Nephron (organoid): ENCODE data around the gene GABPA.

ENCODE experiments used
- H3K27ac Mint-ChIP-seq, 3 experiments: 2 replicates each; pipeline ENCODE4 v1.8.0; 2020; ENCODE audit warnings: mixed read lengths in 3 of 3, mild to moderate bottlenecking in 2 of 3, moderate library complexity in 1 of 3
- H3K27me3 Mint-ChIP-seq: 2 replicates; pipeline ENCODE4 v1.8.0; 2021; ENCODE audit warnings: low read depth, mild to moderate bottlenecking, moderate library complexity, mixed read lengths
- H3K36me3 Mint-ChIP-seq: 2 replicates; pipeline ENCODE4 v1.8.0; 2020; ENCODE audit warnings: low read depth, mixed read lengths
- H3K4me1 Mint-ChIP-seq: 2 replicates; pipeline ENCODE4 v1.8.0; 2020; ENCODE audit warnings: mixed read lengths
- H3K4me3 Mint-ChIP-seq, 3 experiments: 2 replicates each; pipeline ENCODE4 v1.8.0; 2020; ENCODE audit warnings: mild to moderate bottlenecking in 3 of 3, mixed read lengths in 3 of 3, moderate library complexity in 2 of 3
- H3K9me3 Mint-ChIP-seq: 2 replicates; pipeline ENCODE4 v1.8.0; 2020; ENCODE audit warnings: mixed read lengths
- TF ChIP-seq, protein P1 (sequence below), 3 experiments: fragments of 200-600 bp; sonication (generic); IDR thresholded peaks; one replicate each; pipeline ENCODE4 v1.5.0; 2021; ENCODE audit warnings: antibody characterized with exemption in 3 of 3; ENCODE audit not compliant: unreplicated experiment in 3 of 3

GABPA gene

DNA sequence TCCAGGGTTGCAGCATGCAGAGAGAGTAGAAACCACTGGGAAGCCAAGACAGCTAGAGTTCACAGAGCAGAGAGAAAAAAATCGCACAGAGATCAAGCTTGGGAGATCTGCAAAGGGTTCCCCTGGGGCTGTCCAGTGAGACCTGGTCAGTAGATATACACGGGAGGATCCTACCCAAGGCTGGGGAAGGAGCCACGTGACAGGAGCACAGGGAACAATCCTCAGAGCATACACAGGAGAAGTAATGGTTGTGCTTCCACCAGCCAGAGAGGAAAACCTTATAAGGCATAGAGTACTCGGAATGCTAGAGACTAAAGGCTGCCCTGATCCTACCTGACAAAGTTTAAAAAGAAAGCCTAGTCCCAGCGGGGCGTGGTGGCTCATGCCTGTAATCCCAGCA is 53.9 kb downstream of the GABPA start:
- H3K9me3 Mint-ChIP-seq = no peaks in the 10 kb centered on the region
- H3K36me3 Mint-ChIP-seq = no peaks in the 10 kb centered on the region
- no peaks in the 10 kb centered on the region for H3K27me3 Mint-ChIP-seq
- peak overlapping the region in 1 of 3 experiments; percentile 10 for H3K27ac Mint-ChIP-seq
- peaks cover 16% of the 10 kb centered on the region for H3K4me1 Mint-ChIP-seq
- TF ChIP-seq, protein P1, sequence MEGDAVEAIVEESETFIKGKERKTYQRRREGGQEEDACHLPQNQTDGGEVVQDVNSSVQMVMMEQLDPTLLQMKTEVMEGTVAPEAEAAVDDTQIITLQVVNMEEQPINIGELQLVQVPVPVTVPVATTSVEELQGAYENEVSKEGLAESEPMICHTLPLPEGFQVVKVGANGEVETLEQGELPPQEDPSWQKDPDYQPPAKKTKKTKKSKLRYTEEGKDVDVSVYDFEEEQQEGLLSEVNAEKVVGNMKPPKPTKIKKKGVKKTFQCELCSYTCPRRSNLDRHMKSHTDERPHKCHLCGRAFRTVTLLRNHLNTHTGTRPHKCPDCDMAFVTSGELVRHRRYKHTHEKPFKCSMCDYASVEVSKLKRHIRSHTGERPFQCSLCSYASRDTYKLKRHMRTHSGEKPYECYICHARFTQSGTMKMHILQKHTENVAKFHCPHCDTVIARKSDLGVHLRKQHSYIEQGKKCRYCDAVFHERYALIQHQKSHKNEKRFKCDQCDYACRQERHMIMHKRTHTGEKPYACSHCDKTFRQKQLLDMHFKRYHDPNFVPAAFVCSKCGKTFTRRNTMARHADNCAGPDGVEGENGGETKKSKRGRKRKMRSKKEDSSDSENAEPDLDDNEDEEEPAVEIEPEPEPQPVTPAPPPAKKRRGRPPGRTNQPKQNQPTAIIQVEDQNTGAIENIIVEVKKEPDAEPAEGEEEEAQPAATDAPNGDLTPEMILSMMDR (IDR thresholded peaks at IDR 0.05; ENCODE audit: unreplicated experiment in 3 of 3) = no peak
- no peak overlapping the region for H3K4me3 Mint-ChIP-seq

DNA sequence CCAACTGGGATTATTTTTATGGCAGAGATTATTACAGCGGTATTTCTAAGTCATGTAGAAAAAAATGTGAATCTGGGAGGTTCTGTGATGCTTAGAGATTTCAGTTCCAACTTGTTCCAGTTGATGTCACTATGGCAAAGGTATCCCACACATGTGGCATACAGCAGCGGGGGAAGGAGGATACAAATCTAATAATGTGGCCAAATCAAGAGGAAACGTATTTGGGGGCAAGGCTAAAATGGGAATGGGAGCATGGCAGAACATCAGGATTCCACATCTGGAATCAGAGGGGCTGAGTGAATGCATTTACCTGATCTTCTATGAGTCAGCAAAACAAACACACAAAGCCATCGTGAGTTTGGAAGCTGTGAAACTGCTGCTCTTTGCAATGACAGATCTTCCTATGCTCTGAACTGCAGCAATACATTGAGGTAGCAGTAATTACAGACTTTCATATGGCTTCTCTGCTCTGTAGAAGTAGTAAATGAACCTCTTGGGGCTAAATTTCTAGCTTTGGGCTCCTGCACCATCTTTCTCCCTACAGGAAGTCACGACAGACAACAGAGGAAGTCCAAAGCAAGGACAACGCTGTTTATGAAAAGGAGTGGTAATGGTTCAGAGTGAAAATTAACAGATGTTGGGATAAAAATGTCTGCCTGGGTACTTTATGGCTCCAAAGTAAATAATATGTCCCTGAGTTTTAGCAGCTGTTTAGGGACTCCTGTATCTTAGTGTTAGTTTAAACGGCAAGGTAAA is 55.5 kb downstream of the GABPA start:
- Mint-ChIP-seq H3K27ac (peak overlapping the region; percentile 85 to 89 (median 88)), H3K27me3 (no peaks in the 10 kb centered on the region), H3K4me1 (peaks cover 16% of the 10 kb centered on the region), H3K4me3 (peak overlapping the region; percentile 20 to 68 (median 68)), H3K36me3 (no peaks in the 10 kb centered on the region), H3K9me3 (no peaks in the 10 kb centered on the region)
- TF ChIP-seq, protein P1 (IDR thresholded peaks at IDR 0.05; ENCODE audit: unreplicated experiment in 3 of 3) = peak; percentile 50 to 62 (median 60)

DNA sequence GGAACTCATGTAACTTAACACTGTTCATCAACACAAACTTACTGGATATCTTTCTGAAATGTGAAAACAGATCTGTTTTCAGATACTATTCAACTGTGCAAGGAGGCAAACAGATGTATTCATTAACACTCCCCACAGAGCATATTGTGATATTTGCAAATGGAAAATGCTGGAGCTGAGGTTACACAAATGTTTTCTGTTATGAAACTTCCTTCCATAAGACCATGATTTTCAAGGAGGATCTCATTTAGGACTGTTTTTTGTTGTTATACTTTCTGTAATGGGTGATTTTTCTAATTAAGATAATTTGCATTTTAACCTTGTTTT is 56.1 kb downstream of the GABPA start:
- no peaks in the 10 kb centered on the region for H3K9me3 Mint-ChIP-seq
- H3K4me1 Mint-ChIP-seq = peaks cover 16% of the 10 kb centered on the region
- no peaks in the 10 kb centered on the region for H3K36me3 Mint-ChIP-seq
- H3K27ac Mint-ChIP-seq = peak overlapping the region; percentile 85 to 89 (median 88)
- H3K4me3 Mint-ChIP-seq = peak overlapping the region in 2 of 3 experiments; percentile 68
- no peaks in the 10 kb centered on the region for H3K27me3 Mint-ChIP-seq
- TF ChIP-seq, protein P1 (IDR thresholded peaks at IDR 0.05; ENCODE audit: unreplicated experiment in 3 of 3) = no peak

DNA sequence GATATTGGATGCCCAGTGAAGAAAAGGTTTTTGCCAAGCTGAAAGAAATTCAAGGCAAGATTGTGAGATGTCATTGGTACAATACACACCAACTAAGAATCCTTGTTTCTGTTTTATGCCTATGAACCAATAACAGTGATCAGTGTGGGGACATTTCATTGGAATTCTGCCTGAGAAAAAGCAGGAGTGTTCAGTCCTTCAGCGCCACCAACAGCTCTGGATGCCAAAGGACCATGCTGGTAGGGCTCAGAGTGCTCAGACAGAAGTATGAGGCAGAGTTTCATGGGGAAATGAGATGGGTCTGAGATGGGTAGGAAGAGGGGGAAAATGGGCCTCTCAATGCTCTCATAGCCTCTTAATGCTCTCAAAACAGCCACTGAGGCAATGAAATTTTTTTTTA is 56.5 kb downstream of the GABPA start:
- Mint-ChIP-seq H3K27me3 (no peaks in the 10 kb centered on the region), H3K36me3 (no peaks in the 10 kb centered on the region), H3K9me3 (no peaks in the 10 kb centered on the region), H3K4me3 (no peak overlapping the region), H3K27ac (peak overlapping the region; percentile 85 to 89 (median 88)), H3K4me1 (peaks cover 16% of the 10 kb centered on the region)
- TF ChIP-seq, protein P1 (IDR thresholded peaks at IDR 0.05; ENCODE audit: unreplicated experiment in 3 of 3) = no peak

DNA sequence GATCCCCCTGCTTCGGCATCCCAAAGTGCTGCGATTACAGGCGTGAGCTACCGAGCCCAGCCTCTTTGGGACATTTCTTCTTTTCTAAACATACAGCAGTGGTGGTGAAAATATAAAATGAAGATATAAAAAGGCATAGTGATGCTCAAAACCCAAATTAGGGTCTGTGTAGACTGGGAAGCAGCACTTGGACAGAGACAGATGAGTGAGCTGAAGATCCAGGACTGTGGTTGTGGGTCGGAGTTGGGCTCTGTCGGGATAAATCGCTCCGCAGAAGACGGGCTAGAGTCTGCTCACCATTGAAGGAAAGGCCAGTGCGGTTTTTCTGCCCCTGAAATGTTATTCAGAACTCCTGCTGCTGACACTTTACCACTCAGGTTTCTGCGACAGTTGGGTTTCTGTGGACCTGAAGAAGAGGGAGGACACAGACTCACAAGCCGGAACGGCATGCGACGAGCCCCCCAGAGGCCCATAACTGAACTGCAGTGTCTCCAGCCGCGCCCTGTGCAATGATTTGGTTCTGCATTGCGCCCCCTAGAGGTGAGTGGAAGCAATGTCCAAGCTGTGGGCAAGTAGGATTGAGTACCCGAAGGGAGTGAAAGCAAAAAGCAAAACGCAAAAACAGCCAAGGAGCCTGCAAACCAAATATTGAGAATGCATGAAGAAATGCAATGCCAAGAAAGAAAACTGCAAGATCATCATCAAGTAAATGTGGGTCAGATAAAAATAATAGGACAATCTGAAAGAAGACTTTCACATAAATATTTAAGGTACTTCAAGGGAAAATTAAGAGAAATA is 66.6 kb downstream of the GABPA start:
- H3K36me3 Mint-ChIP-seq = no peaks in the 10 kb centered on the region
- H3K4me1 Mint-ChIP-seq = no peaks in the 10 kb centered on the region
- no peaks in the 10 kb centered on the region for H3K27me3 Mint-ChIP-seq
- H3K27ac Mint-ChIP-seq = no peak overlapping the region
- peak overlapping the region in 1 of 3 experiments; percentile 12 for H3K4me3 Mint-ChIP-seq
- TF ChIP-seq, protein P1 (IDR thresholded peaks at IDR 0.05; ENCODE audit: unreplicated experiment in 3 of 3) = peak; percentile 87 to 93 (median 88)
- no peaks in the 10 kb centered on the region for H3K9me3 Mint-ChIP-seq
